Transverse colon (tissue), 4 donors: ENCODE data around the gene KCNK13. TPM values are rescaled to one million over a fixed set of nuclear protein-coding genes. Genes with fewer than 3 reads are reported as not detected.
A peak's percentile ranks its signal among the peaks of the same experiment; 100 is the strongest.

Experiments
- DNase-seq: peaks from one replicate; pipeline ENCODE4 v3.0.0-alpha.2; 2019
- H3K27ac ChIP-seq, 4 donors: fragments of 200-600 bp; sonication (generic); 2 replicates each; pipeline ENCODE4 v1.5.1; 2016 to 2018; ENCODE audit warnings: inconsistent platforms in 4 of 4
- H3K27me3 ChIP-seq: fragments of 200-600 bp; sonication (generic); 2 replicates; pipeline ENCODE4 v1.5.1; 2017; ENCODE audit warnings: inconsistent platforms
- H3K36me3 ChIP-seq, 4 donors: fragments of 200-600 bp; sonication (generic); 2 replicates each; pipeline ENCODE4 v1.5.1; 2017 to 2019; ENCODE audit warnings: inconsistent platforms in 4 of 4
- H3K4me1 ChIP-seq, 4 donors: fragments of 200-600 bp; sonication (generic); 2 replicates each; pipeline ENCODE4 v1.5.1; 2017 to 2020; ENCODE audit warnings: inconsistent platforms in 4 of 4
- H3K4me3 ChIP-seq, 4 donors: fragments of 200-600 bp; sonication (generic); 1 replicate in 1 of 4; 2 replicates in 3 of 4; pipeline versions ENCODE4 v1.5.1 to v1.6.1; 2017 to 2019; ENCODE audit warnings: inconsistent platforms in 4 of 4
- H3K9me3 ChIP-seq, 2 donors: fragments of 200-600 bp; sonication (generic); 2 replicates each; pipeline ENCODE4 v1.5.1; 2017 to 2019; ENCODE audit warnings: inconsistent platforms in 2 of 2
- CTCF ChIP-seq, 5 experiments: fragments of 200-600 bp in 3 of 5; fragments of 450-650 bp in 2 of 5; sonication (generic) in 3 of 5; IDR thresholded peaks; 1 replicate in 2 of 5; 2 replicates in 3 of 5; pipeline ENCODE4 v1.5.1; 2016 to 2017; ENCODE audit warnings: antibody characterized with exemption in 5 of 5, inconsistent platforms in 3 of 5, mild to moderate bottlenecking in 2 of 5, moderate library complexity in 1 of 5
- EP300 ChIP-seq: sonication (generic); formaldehyde crosslinking; IDR thresholded peaks from one replicate; pipeline ENCODE4 v1.6.1; 2017; ENCODE audit warnings: antibody characterized with exemption, low read depth
- POLR2A ChIP-seq: fragments of 450-650 bp; IDR thresholded peaks from one replicate; pipeline ENCODE4 v1.6.1; 2016; ENCODE audit warnings: antibody characterized with exemption, mild to moderate bottlenecking, moderate library complexity
- POLR2AphosphoS5 ChIP-seq, 3 donors: sonication (generic); formaldehyde crosslinking; IDR thresholded peaks; one replicate each; pipeline ENCODE4 v1.6.1; 2016; ENCODE audit warnings: antibody characterized with exemption in 3 of 3
- WGBS, 2 donors: methylation state at CpG; one replicate each; pipeline ENCODE4 v1.1.5; 2018; ENCODE audit warnings: low coverage in 1 of 2; 5-methylcytosine and 5-hydroxymethylcytosine counted together
- in situ Hi-C, 4 donors: fragments of 200-750 bp; cut with MboI; loops; one replicate each; pipeline versions ENCODE4 v1.15.0 to v1.15.1; 2017; ENCODE audit warnings: low sequenced_read_pairs in 3 of 4, low pct_ligation_motif_present in 1 of 4, low pct_unique_long_range_greater_than_20kb in 1 of 4
- intact Hi-C: fragments of 100-400 bp; cut with DNase I; formaldehyde crosslinking; loops from one replicate; pipeline ENCODE4 v1.15.1; 2023; ENCODE audit warnings: low total_unique reads
- total RNA-seq, 4 donors: library from RNA; depleted of rRNA; stranded (reverse); fragments of >200 nt; gene quantifications; one replicate each; pipeline ENCODE4 v1.1.0, GENCODE V29; 2016

KCNK13 gene
- total RNA-seq, 4 donors from 2014 or later: 0.14 to 0.64 TPM; not detected in 2

GRCh38 chr14:90184571-90185266 lies 122.9 kb downstream of the KCNK13 start:
- H3K4me3 ChIP-seq: no peak overlapping the region
- no peaks in the 10 kb centered on the region for H3K36me3 ChIP-seq
- no peaks in the 10 kb centered on the region for H3K9me3 ChIP-seq
- TF ChIP-seq EP300: no peak
- no peak for TF ChIP-seq CTCF (IDR thresholded peaks at IDR 0.05)
- TF ChIP-seq POLR2AphosphoS5 (IDR thresholded peaks at IDR 0.05): no peak
- TF ChIP-seq POLR2A: no peak
- no peaks in the 10 kb centered on the region for H3K4me1 ChIP-seq
- DNase-seq: no peak
- in situ Hi-C loops: no loop called here
- intact Hi-C loops: no loop called here
- H3K27me3 ChIP-seq: no peaks in the 10 kb centered on the region
- 86% methylated on average over 23 of the region's 23 CpGs; no CpG with 5 or more reads in 1 of the 2 donors for WGBS, 2 donors
- no peak overlapping the region for H3K27ac ChIP-seq

GRCh38 chr14:90188588-90188987 lies 126.8 kb downstream of the KCNK13 start:
- DNase-seq: no peak
- no peaks in the 10 kb centered on the region for H3K4me1 ChIP-seq
- no peak overlapping the region for H3K27ac ChIP-seq
- H3K9me3 ChIP-seq: no peaks in the 10 kb centered on the region
- WGBS, 2 donors: 90 to 100% methylated on average over 2 of the region's 2 CpGs
- no peaks in the 10 kb centered on the region for H3K36me3 ChIP-seq
- TF ChIP-seq POLR2AphosphoS5 (IDR thresholded peaks at IDR 0.05): no peak
- no peak for TF ChIP-seq CTCF (IDR thresholded peaks at IDR 0.05)
- TF ChIP-seq POLR2A: no peak
- no peak for TF ChIP-seq EP300
- no peaks in the 10 kb centered on the region for H3K27me3 ChIP-seq
- intact Hi-C loops (no loop called here), in situ Hi-C loops (no loop called here)
- no peak overlapping the region for H3K4me3 ChIP-seq

GRCh38 chr14:90191154-90191553 lies 129.4 kb downstream of the KCNK13 start:
- Histone ChIP-seq H3K4me1 (no peaks in the 10 kb centered on the region), H3K9me3 (no peaks in the 10 kb centered on the region), H3K4me3 (no peak overlapping the region), H3K36me3 (no peaks in the 10 kb centered on the region), H3K27me3 (no peaks in the 10 kb centered on the region), H3K27ac (no peak overlapping the region)
- TF ChIP-seq EP300: no peak
- TF ChIP-seq POLR2A: no peak
- TF ChIP-seq CTCF (IDR thresholded peaks at IDR 0.05): no peak
- TF ChIP-seq POLR2AphosphoS5 (IDR thresholded peaks at IDR 0.05): no peak
- in situ Hi-C loops: no loop called here
- peak; percentile 8 for DNase-seq
- intact Hi-C loops: no loop called here
- WGBS, 2 donors: 53 to 61% methylated on average over 2 to 5 of the region's 5 CpGs

- no peak for DNase-seq
- Histone ChIP-seq H3K4me3 (no peak overlapping the region), H3K4me1 (no peaks in the 10 kb centered on the region), H3K27ac (no peak overlapping the region), H3K27me3 (no peaks in the 10 kb centered on the region), H3K36me3 (no peaks in the 10 kb centered on the region), H3K9me3 (no peaks in the 10 kb centered on the region)
- in situ Hi-C loops (no loop called here), intact Hi-C loops (no loop called here)
- WGBS, 2 donors: 69 to 87% methylated on average over 3 to 7 of the region's 7 CpGs
- TF ChIP-seq POLR2A: no peak
- no peak for TF ChIP-seq CTCF (IDR thresholded peaks at IDR 0.05)
- TF ChIP-seq EP300: no peak
- TF ChIP-seq POLR2AphosphoS5 (IDR thresholded peaks at IDR 0.05): no peak
Measured at GRCh38 chr14:90191585-90191984, 129.8 kb downstream of the KCNK13 start.
